Testis (tissue), 3 donors: ENCODE measurements around the gene WDFY2. TPM values are rescaled to one million over a fixed set of nuclear protein-coding genes. Genes with fewer than 3 reads are reported as not detected.
"Not testable (repeated sequence)": the region's sequence is repeated elsewhere in the genome, so short reads cannot be mapped to it uniquely, and the experiment has no call there.

Experiments used
- DNase-seq: peaks from one replicate; pipeline ENCODE4 v3.0.0-alpha.2; 2019
- H3K27ac ChIP-seq, 2 donors: fragments of 200-600 bp; sonication (generic); one replicate each; pipeline ENCODE4 v1.5.1; 2019
- H3K27me3 ChIP-seq: fragments of 200-600 bp; sonication (generic); one replicate; pipeline ENCODE4 v1.5.1; 2019
- H3K36me3 ChIP-seq: fragments of 200-600 bp; sonication (generic); one replicate; pipeline ENCODE4 v1.5.1; 2017; ENCODE audit warnings: low read depth; ENCODE audit errors: missing control alignments
- H3K4me1 ChIP-seq: fragments of 200-600 bp; sonication (generic); one replicate; pipeline ENCODE4 v1.5.1; 2019
- H3K4me3 ChIP-seq, 2 donors: fragments of 200-600 bp; sonication (generic); one replicate each; pipeline ENCODE4 v1.5.1; 2017 to 2019
- H3K9me3 ChIP-seq: fragments of 200-600 bp; sonication (generic); one replicate; pipeline ENCODE4 v1.5.1; 2017
- POLR2A ChIP-seq: fragments of 450-650 bp; IDR thresholded peaks from one replicate; pipeline ENCODE4 v1.6.1; 2017; ENCODE audit warnings: antibody characterized with exemption, mild to moderate bottlenecking, moderate library complexity
- WGBS, 2 donors: methylation state at CpG; one replicate each; pipeline ENCODE4 v1.1.5; 2018; 5-methylcytosine and 5-hydroxymethylcytosine counted together
- intact Hi-C: fragments of 100-400 bp; cut with DNase I; formaldehyde crosslinking; loops from one replicate; pipeline ENCODE4 v1.15.1; 2023; ENCODE audit warnings: low total_unique reads
- polyA plus RNA-seq: library from polyadenylated mRNA; stranded (reverse); fragments of 350-450 nt; fragmentation: Illumina TruSeq; extraction: RNeasy Lipid Tissue Mini Kit (QIAGEN cat#74804); gene quantifications from one replicate; pipeline ENCODE4 v1.2.3, GENCODE V29; 2014; ENCODE audit warnings: low read depth, low replicate concordance; ENCODE audit not compliant: insufficient read depth
- total RNA-seq, 2 donors: library from RNA; depleted of rRNA; stranded (reverse); fragments of >200 nt; gene quantifications; one replicate each; pipeline ENCODE4 v1.2.3, GENCODE V29; 2016
- TF ChIP-seq, protein P1 (sequence below), 3 experiments: fragments of 450-650 bp in 2 of 3; fragments of 200-600 bp in 1 of 3; sonication (generic) in 1 of 3; IDR thresholded peaks; one replicate each; pipeline ENCODE4 v1.5.1; 2016 to 2019; ENCODE audit warnings: antibody characterized with exemption in 3 of 3, mild to moderate bottlenecking in 2 of 3, moderate library complexity in 1 of 3

The WDFY2 gene
- total and polyA plus RNA-seq, 3 donors from 2014 or later, result 17.1 to 45.8 (median 36.1) TPM

DNA sequence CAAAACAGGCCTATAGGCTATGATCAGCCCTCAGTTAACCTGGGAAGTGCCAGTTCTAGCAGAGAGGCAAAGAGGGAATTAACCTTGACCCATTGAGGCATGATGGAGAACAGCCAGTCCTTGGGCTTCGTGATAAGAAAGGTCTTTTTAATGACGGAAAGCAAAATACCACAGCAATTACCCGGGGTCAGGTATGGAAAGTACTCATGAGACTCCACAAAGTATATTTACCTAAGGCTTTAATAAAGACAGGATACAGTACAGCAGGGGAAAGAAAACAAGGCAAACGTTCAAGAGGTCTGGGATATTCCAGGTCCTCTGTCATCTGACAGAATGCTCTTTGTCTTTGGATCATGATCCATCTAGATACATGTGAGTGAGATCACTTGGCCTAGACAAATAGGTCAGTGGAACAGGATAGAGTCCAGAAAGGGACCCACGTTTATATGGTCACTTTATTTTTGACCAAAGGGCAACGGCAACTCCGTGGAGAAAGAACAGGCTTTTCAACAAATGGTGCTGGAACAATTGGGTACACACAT lies 52.2 kb downstream of the WDFY2 start:
- Histone ChIP-seq H3K36me3 (no peaks in the 10 kb centered on the region), H3K27me3 (no peaks in the 10 kb centered on the region), H3K9me3 (no peaks in the 10 kb centered on the region), H3K4me3 (no peak overlapping the region), H3K27ac (peak overlapping the region; percentile 47 to 68), H3K4me1 (peaks cover 60% of the 10 kb centered on the region)
- WGBS, 2 donors, result 36 to 47% methylated on average over 7 of the region's 7 CpGs
- no peak for DNase-seq
- intact Hi-C loops, result no loop called here
- no peak for TF ChIP-seq POLR2A
- TF ChIP-seq, protein P1, sequence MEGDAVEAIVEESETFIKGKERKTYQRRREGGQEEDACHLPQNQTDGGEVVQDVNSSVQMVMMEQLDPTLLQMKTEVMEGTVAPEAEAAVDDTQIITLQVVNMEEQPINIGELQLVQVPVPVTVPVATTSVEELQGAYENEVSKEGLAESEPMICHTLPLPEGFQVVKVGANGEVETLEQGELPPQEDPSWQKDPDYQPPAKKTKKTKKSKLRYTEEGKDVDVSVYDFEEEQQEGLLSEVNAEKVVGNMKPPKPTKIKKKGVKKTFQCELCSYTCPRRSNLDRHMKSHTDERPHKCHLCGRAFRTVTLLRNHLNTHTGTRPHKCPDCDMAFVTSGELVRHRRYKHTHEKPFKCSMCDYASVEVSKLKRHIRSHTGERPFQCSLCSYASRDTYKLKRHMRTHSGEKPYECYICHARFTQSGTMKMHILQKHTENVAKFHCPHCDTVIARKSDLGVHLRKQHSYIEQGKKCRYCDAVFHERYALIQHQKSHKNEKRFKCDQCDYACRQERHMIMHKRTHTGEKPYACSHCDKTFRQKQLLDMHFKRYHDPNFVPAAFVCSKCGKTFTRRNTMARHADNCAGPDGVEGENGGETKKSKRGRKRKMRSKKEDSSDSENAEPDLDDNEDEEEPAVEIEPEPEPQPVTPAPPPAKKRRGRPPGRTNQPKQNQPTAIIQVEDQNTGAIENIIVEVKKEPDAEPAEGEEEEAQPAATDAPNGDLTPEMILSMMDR (IDR thresholded peaks at IDR 0.05), result no peak

DNA sequence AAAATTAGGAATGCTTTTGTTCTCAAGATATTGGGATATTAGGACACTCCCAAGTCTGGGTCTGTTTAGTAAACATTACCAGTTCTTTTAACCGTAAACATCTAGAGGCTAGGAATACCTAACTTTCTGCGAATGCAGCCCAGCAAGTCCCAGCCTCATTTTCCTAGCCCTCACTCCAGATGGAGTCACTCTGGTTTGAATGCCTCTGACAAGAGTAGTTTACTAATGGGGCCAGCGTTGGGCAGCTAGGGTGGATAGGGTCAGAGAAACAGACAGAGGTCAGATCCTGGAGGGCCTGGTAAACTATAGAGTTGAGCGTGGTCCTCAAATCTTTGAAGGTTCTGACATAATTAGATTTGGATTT lies 53.6 kb downstream of the WDFY2 start:
- Histone ChIP-seq H3K27me3 (no peaks in the 10 kb centered on the region), H3K9me3 (no peaks in the 10 kb centered on the region), H3K27ac (peak overlapping the region in 1 of 2 donors; percentile 43), H3K36me3 (no peaks in the 10 kb centered on the region), H3K4me1 (peaks cover 47% of the 10 kb centered on the region), H3K4me3 (no peak overlapping the region)
- DNase-seq, result no peak
- intact Hi-C loops, result no loop called here
- TF ChIP-seq POLR2A, result no peak
- TF ChIP-seq, protein P1 (IDR thresholded peaks at IDR 0.05), result no peak
- 66 to 69% methylated on average over 4 of the region's 4 CpGs for WGBS, 2 donors

DNA sequence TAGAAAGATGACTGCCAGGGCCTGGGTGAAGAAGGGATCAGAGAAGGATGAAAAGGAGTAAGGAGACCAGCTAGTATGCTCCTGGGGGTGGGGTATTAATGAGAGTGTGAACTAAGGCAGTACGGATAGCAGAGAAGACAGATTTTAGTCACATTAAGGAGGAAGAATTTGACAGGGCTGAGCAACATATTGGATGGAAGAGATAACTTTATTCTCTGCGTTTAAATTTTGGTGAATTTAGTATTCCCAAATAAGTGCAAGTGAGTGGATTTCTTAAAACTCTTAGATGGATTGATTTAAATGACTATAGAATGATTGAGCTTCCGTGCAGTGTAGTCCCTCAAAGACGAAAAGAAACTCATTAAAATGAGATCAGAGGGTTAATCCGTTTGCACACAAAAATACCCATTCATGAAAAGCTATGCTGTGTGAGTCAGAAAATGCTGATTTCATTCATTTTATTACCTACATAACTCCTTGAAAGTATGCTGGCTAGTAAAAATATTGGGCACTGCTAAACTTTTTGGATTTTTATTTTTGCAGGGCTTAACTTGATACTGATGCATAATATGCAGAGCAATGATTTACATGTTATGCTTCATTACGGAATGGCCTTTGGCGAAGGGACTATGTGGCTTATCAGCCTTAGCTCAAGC lies 54.1 kb downstream of the WDFY2 start:
- intact Hi-C loops, result no loop called here
- peaks cover 47% of the 10 kb centered on the region for H3K4me1 ChIP-seq
- H3K36me3 ChIP-seq, result no peaks in the 10 kb centered on the region
- H3K27me3 ChIP-seq, result no peaks in the 10 kb centered on the region
- no peaks in the 10 kb centered on the region for H3K9me3 ChIP-seq
- DNase-seq, result no peak
- 51 to 52% methylated on average over 7 of the region's 7 CpGs for WGBS, 2 donors
- peak overlapping the region in 1 of 2 donors; percentile 43 for H3K27ac ChIP-seq
- no peak overlapping the region for H3K4me3 ChIP-seq
- no peak for TF ChIP-seq POLR2A
- TF ChIP-seq, protein P1 (IDR thresholded peaks at IDR 0.05), result no peak

DNA sequence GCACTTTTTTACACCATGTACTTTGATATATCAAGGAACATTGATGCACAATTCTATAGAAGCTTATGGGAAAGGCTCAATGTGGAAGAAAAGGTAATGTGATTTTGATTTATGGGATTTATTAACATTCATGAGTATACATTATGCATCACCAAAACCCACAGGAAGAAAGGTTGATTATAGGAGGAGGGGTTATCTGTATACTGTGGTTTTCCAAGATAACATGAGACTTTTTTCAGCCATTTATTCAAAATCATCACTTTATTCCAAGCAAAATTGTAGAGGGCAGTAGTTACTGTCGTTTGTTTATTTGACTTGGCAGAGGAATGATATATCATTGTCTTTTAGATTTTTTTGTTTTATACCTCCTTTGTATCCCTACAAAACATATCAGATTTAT lies 54.9 kb downstream of the WDFY2 start:
- no peak for TF ChIP-seq POLR2A
- TF ChIP-seq, protein P1 (IDR thresholded peaks at IDR 0.05), result no peak
- Histone ChIP-seq H3K4me1 (peaks cover 53% of the 10 kb centered on the region), H3K4me3 (no peak overlapping the region), H3K9me3 (no peaks in the 10 kb centered on the region), H3K27me3 (no peaks in the 10 kb centered on the region), H3K36me3 (no peaks in the 10 kb centered on the region), H3K27ac (peak overlapping the region in 1 of 2 donors; percentile 36)
- 19 to 29% methylated on average over 1 of the region's 1 CpG for WGBS, 2 donors
- no peak for DNase-seq
- intact Hi-C loops, result no loop called here

DNA sequence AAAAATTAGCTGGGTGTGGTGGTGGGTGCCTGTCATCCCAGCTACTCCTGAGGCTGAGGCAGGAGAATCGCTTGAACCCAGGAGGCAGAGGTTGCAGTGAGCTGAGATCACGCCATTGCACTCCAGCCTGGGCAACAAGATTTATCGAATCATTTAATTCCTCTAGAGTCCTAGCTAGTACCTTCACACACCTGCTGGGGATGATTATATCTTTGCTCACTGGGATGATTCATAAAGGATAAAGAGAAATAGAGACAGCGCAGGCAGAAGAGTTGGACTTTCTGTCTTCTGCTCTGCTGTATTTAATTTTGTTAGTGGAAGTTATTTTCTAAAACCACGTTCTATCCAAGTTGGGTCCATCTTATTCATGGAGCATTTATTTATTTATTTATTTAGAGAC lies 56.4 kb downstream of the WDFY2 start:
- intact Hi-C loops, H3K4me3 ChIP-seq, H3K27ac ChIP-seq, H3K36me3 ChIP-seq, H3K27me3 ChIP-seq, H3K9me3 ChIP-seq, DNase-seq: not testable (repeated sequence)
- 95 to 97% methylated on average over 5 of the region's 5 CpGs for WGBS, 2 donors
- H3K4me1 ChIP-seq, result peaks cover 62% of the 10 kb centered on the region
